Neural cell (in vitro differentiated cells): ENCODE measurements around the gene CTDSPL.

Source experiments
- CTCF ChIP-seq: fragments of 450-650 bp; IDR thresholded peaks from 2 replicates; pipeline ENCODE4 v1.5.1; 2014; ENCODE audit warnings: antibody characterized with exemption, mild to moderate bottlenecking, moderate library complexity; ENCODE audit not compliant: poor library complexity, severe bottlenecking
- EP300 ChIP-seq: fragments of 450-650 bp; conservative IDR thresholded peaks from 2 replicates; pipeline ENCODE4 v1.6.1; 2014; ENCODE audit warnings: antibody characterized with exemption, mild to moderate bottlenecking, moderate library complexity; ENCODE audit not compliant: poor library complexity, severe bottlenecking
- EZH2 ChIP-seq: fragments of 200-600, 300-800 bp; shearing (Covaris generic), sonication (generic); IDR thresholded peaks from 2 replicates; pipeline ENCODE4 v1.6.1; 2014; ENCODE audit warnings: antibody characterized with exemption, low read length, borderline replicate concordance, mild to moderate bottlenecking; ENCODE audit not compliant: insufficient read depth, poor library complexity, severe bottlenecking
- MXI1 ChIP-seq: fragments of 450-650 bp; conservative IDR thresholded peaks from 2 replicates; pipeline ENCODE4 v1.6.1; 2014; ENCODE audit warnings: antibody characterized with exemption, mild to moderate bottlenecking; ENCODE audit not compliant: poor library complexity, severe bottlenecking
- POLR2AphosphoS5 ChIP-seq: IDR thresholded peaks from 2 replicates; pipeline ENCODE4 v1.6.1; 2012
- RAD21 ChIP-seq: fragments of 450-650 bp; conservative IDR thresholded peaks from 2 replicates; pipeline ENCODE4 v1.6.1; 2014; ENCODE audit warnings: antibody characterized with exemption, mild to moderate bottlenecking, moderate library complexity
- TAF1 ChIP-seq: IDR thresholded peaks from 2 replicates; pipeline ENCODE4 v1.6.1; 2012; ENCODE audit warnings: low read depth
- TF ChIP-seq, protein P1 (sequence below): IDR thresholded peaks from 2 replicates; pipeline ENCODE4 v1.6.1; 2012; ENCODE audit warnings: borderline replicate concordance

- TF ChIP-seq EP300, result no peak
- no peak for TF ChIP-seq CTCF
- no peak for TF ChIP-seq MXI1
- TF ChIP-seq, protein P1, sequence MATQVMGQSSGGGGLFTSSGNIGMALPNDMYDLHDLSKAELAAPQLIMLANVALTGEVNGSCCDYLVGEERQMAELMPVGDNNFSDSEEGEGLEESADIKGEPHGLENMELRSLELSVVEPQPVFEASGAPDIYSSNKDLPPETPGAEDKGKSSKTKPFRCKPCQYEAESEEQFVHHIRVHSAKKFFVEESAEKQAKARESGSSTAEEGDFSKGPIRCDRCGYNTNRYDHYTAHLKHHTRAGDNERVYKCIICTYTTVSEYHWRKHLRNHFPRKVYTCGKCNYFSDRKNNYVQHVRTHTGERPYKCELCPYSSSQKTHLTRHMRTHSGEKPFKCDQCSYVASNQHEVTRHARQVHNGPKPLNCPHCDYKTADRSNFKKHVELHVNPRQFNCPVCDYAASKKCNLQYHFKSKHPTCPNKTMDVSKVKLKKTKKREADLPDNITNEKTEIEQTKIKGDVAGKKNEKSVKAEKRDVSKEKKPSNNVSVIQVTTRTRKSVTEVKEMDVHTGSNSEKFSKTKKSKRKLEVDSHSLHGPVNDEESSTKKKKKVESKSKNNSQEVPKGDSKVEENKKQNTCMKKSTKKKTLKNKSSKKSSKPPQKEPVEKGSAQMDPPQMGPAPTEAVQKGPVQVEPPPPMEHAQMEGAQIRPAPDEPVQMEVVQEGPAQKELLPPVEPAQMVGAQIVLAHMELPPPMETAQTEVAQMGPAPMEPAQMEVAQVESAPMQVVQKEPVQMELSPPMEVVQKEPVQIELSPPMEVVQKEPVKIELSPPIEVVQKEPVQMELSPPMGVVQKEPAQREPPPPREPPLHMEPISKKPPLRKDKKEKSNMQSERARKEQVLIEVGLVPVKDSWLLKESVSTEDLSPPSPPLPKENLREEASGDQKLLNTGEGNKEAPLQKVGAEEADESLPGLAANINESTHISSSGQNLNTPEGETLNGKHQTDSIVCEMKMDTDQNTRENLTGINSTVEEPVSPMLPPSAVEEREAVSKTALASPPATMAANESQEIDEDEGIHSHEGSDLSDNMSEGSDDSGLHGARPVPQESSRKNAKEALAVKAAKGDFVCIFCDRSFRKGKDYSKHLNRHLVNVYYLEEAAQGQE, result no peak
- no peak for TF ChIP-seq TAF1
- TF ChIP-seq EZH2, result no peak
- TF ChIP-seq RAD21, result no peak
- TF ChIP-seq POLR2AphosphoS5, result no peak
These were observed 142.2 kb downstream of the CTDSPL start for GRCh38 chr3:38003817-38004414.
